Esophagus squamous epithelium (tissue), 5 donors: ENCODE data around the gene CPA5. TPM values are rescaled to one million over a fixed set of nuclear protein-coding genes. Genes with fewer than 3 reads are reported as not detected.
A peak's percentile ranks its signal among the peaks of the same experiment; 100 is the strongest.
"Not testable (repeated sequence)": the region's sequence is repeated elsewhere in the genome, so short reads cannot be mapped to it uniquely, and the experiment has no call there.

Experiments
- DNase-seq: peaks from one replicate; lab custom pipeline; 2025; lab: John Stamatoyannopoulos, UW
- H3K27ac ChIP-seq, 4 donors: fragments of 200-600 bp; sonication (generic); one replicate each; pipeline ENCODE4 v1.5.1; 2016 to 2019; ENCODE audit warnings: mild to moderate bottlenecking in 1 of 4
- H3K27me3 ChIP-seq, 4 donors: fragments of 200-600 bp; sonication (generic); 1 replicate in 3 of 4; 2 replicates in 1 of 4; pipeline versions ENCODE4 v1.5.1 to v1.6.0; 2017 to 2021; ENCODE audit warnings: antibody characterized with exemption in 1 of 4
- H3K36me3 ChIP-seq, 3 donors: fragments of 200-600 bp; sonication (generic); one replicate each; pipeline ENCODE4 v1.5.1; 2016 to 2019
- H3K4me1 ChIP-seq, 3 donors: fragments of 200-600 bp; sonication (generic); one replicate each; pipeline ENCODE4 v1.5.1; 2017 to 2019
- H3K4me3 ChIP-seq, 4 donors: fragments of 200-600 bp; sonication (generic); 1 replicate in 3 of 4; 2 replicates in 1 of 4; pipeline ENCODE4 v1.5.1; 2016 to 2019; ENCODE audit warnings: mild to moderate bottlenecking in 2 of 4, moderate library complexity in 1 of 4
- H3K9me3 ChIP-seq, 3 donors: fragments of 200-600 bp; sonication (generic); one replicate each; pipeline ENCODE4 v1.5.1; 2016 to 2019
- POLR2A ChIP-seq, 4 donors: fragments of 450-650 bp; IDR thresholded peaks; one replicate each; pipeline ENCODE4 v1.6.1; 2017; ENCODE audit warnings: antibody characterized with exemption in 4 of 4, mild to moderate bottlenecking in 4 of 4, moderate library complexity in 3 of 4
- WGBS, 2 donors: methylation state at CpG; one replicate each; pipeline ENCODE4 v1.1.5; 2018; 5-methylcytosine and 5-hydroxymethylcytosine counted together
- intact Hi-C: fragments of 100-400 bp; cut with DNase I; formaldehyde crosslinking; loops from one replicate; pipeline ENCODE4 v1.15.0; 2022
- total RNA-seq, 4 donors: library from RNA; depleted of rRNA; stranded (reverse); fragments of >200 nt; gene quantifications; one replicate each; pipeline ENCODE4 v1.1.0, GENCODE V29; 2016
- TF ChIP-seq, protein P1 (sequence below), 6 experiments: fragments of 450-650 bp in 4 of 6; fragments of 200-600 bp in 2 of 6; sonication (generic) in 2 of 6; IDR thresholded peaks; one replicate each; pipeline ENCODE4 v1.5.1; 2016 to 2019; ENCODE audit warnings: antibody characterized with exemption in 6 of 6, mild to moderate bottlenecking in 4 of 6, moderate library complexity in 4 of 6
- donor health status: DM: yes; HTN: yes; CAD: no.

Gene CPA5
- total RNA-seq, 4 donors from 2014 or later = not detected

DNA sequence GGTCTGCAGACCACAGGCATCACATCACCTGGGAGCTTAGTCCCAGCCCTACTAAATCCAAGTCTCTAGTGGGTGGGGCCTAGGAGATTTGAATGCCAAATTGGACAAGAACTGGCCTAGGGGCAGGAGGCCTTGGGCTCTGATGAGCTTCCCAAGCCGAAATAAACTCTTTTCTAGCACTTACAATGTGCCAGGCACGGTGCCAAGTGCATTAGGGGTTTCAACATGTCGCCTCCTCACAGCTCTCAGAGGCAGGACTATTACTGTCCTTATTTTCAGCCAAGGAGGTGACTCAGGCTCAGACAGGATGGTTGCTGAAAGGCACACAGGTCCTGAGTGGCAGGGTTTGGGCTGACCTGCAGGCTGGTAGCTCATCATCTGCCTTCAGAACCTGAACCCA lies 26.4 kb downstream of the CPA5 start:
- intact Hi-C loops = no loop called here
- H3K27me3 ChIP-seq = no peaks in the 10 kb centered on the region
- peaks cover 0 to 7% (median 0%) of the 10 kb centered on the region in 3 donors for H3K9me3 ChIP-seq
- 25% methylated on average over 2 of the region's 3 CpGs; no CpG with 5 or more reads in 1 of the 2 donors for WGBS, 2 donors
- H3K27ac ChIP-seq = peak overlapping the region; percentile 13 to 86 (median 45)
- no peaks in the 10 kb centered on the region for H3K36me3 ChIP-seq
- H3K4me3 ChIP-seq = no peak overlapping the region
- no peak for TF ChIP-seq POLR2A (IDR thresholded peaks at IDR 0.05)
- TF ChIP-seq, protein P1, sequence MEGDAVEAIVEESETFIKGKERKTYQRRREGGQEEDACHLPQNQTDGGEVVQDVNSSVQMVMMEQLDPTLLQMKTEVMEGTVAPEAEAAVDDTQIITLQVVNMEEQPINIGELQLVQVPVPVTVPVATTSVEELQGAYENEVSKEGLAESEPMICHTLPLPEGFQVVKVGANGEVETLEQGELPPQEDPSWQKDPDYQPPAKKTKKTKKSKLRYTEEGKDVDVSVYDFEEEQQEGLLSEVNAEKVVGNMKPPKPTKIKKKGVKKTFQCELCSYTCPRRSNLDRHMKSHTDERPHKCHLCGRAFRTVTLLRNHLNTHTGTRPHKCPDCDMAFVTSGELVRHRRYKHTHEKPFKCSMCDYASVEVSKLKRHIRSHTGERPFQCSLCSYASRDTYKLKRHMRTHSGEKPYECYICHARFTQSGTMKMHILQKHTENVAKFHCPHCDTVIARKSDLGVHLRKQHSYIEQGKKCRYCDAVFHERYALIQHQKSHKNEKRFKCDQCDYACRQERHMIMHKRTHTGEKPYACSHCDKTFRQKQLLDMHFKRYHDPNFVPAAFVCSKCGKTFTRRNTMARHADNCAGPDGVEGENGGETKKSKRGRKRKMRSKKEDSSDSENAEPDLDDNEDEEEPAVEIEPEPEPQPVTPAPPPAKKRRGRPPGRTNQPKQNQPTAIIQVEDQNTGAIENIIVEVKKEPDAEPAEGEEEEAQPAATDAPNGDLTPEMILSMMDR (IDR thresholded peaks at IDR 0.05) = no peak
- no peak for DNase-seq
- H3K4me1 ChIP-seq = peaks cover 15 to 65% (median 48%) of the 10 kb centered on the region in 3 donors

DNA sequence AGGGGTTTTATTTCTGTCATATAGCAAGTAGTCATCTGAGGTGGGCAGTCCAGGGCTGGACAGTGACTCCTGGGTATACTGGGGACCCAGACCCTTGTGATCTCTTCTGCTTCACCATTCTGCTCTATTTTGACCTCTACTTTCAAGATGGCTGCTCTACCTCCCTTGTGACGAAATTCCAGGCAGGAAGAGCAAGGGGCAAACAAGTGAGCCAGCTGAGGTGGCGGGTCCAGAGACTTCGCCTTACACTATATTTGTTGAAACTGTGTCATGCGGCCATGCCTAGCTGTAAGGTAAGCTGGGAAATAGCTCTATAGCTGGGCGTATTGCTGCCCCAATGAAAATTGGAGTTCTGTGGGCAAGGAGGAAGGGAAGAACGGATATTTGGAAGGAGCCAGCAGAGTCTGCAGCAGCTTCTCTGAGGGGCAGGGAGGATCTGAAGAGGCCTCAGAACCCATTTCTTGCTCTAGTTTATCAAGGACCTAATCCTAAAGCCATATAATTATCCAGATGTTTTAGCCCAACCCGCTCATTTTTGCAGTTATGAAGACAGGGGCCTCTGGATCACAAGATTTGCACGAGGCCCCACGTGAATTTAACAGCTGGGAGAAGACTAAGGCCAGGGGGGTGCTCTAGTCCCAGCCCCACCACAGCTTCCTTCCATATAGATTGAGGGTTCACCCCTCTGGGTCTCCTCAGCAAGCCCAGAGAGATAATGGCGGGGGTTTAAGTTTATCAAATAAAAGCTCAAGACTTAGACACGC lies 28.0 kb downstream of the CPA5 start:
- DNase-seq = no peak
- intact Hi-C loops = no loop called here
- Histone ChIP-seq H3K27me3 (no peaks in the 10 kb centered on the region), H3K27ac (peak overlapping the region; percentile 69 to 93 (median 86)), H3K36me3 (no peaks in the 10 kb centered on the region), H3K4me1 (peaks cover 15 to 65% (median 48%) of the 10 kb centered on the region in 3 donors), H3K9me3 (peaks cover 0 to 13% (median 0%) of the 10 kb centered on the region in 3 donors), H3K4me3 (no peak overlapping the region)
- TF ChIP-seq POLR2A (IDR thresholded peaks at IDR 0.05) = no peak
- TF ChIP-seq, protein P1 (IDR thresholded peaks at IDR 0.05) = no peak
- 86 to 88% methylated on average over 7 to 11 of the region's 11 CpGs for WGBS, 2 donors

DNA sequence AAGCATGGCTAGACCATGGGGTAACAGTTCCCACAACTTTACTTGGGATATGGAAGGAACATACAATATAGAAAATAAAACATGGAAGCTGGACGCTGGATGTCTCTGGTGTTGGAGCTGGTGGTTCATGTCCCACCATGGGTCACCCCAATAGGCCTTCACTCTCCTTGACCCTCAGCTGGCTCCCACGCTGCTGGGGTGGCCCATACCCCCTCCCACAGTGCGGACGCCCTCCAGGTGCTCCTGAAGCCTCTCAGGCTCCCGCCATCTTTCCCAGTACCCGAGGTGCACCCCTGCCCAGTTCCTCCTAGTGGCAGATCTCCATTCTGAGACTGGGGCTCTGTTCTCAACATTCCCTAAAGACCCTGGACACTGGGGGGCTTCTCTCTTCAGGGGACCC lies 29.9 kb downstream of the CPA5 start:
- H3K4me1 ChIP-seq = peaks cover 15 to 57% (median 40%) of the 10 kb centered on the region in 3 donors
- DNase-seq = no peak
- H3K4me3 ChIP-seq = no peak overlapping the region
- TF ChIP-seq POLR2A (IDR thresholded peaks at IDR 0.05) = no peak
- H3K27me3 ChIP-seq = no peaks in the 10 kb centered on the region
- peak overlapping the region; percentile 86 to 93 (median 87) for H3K27ac ChIP-seq
- intact Hi-C loops = no loop called here
- WGBS, 2 donors = 89 to 93% methylated on average over 6 of the region's 6 CpGs
- H3K9me3 ChIP-seq = peaks cover 0 to 13% (median 0%) of the 10 kb centered on the region in 3 donors
- H3K36me3 ChIP-seq = no peaks in the 10 kb centered on the region

DNA sequence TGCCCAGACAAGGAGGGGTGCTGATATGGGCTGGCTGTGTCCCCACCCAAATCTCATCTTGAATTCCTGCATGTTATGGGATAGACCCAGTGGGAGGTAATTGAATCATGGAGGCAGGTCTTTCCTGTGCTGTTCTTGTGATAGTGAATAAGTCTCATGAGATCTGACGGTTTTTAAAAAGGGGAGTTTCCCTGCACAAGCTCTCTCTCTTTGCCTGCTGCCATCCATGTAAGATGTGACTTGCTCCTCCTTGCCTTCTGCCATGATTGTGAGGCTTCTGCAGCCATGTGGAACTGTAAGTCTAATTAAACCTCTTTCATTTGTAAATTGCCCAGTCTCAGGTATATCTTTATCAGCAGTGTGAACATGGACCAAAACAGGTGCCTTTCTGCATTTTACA lies 31.8 kb downstream of the CPA5 start:
- H3K4me1 ChIP-seq = peaks cover 15 to 48% (median 23%) of the 10 kb centered on the region in 3 donors
- WGBS, 2 donors = 67 to 78% methylated on average over 1 of the region's 1 CpG
- H3K36me3 ChIP-seq, intact Hi-C loops, H3K27me3 ChIP-seq, H3K4me3 ChIP-seq, DNase-seq, H3K27ac ChIP-seq: not testable (repeated sequence)
- H3K9me3 ChIP-seq = peaks cover 0 to 13% (median 0%) of the 10 kb centered on the region in 3 donors

DNA sequence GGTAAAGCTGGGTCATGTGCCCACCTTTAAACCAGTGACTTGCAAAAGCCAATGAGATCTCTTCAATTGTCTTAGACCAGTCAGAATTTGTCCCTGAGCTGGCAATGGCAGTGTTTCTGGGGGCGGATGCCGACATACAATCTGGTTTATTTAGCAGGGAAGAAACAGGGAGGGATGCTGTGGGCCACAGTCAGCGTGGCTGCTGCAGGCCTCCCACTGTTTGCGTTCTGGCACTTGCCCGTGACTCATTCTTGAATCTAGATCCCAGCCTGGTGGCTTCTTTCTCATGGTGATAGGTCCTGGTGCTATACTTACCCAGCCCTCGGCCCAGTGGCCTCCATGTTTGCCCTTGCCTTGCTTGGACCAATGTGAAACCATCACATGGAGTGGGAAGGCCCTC lies 32.6 kb downstream of the CPA5 start:
- WGBS, 2 donors = 88 to 94% methylated on average over 4 to 6 of the region's 6 CpGs
- H3K4me1 ChIP-seq = peaks cover 15 to 41% (median 23%) of the 10 kb centered on the region in 3 donors
- TF ChIP-seq, protein P1 (IDR thresholded peaks at IDR 0.05) = no peak
- TF ChIP-seq POLR2A (IDR thresholded peaks at IDR 0.05) = no peak
- H3K9me3 ChIP-seq = peaks cover 0 to 13% (median 0%) of the 10 kb centered on the region in 3 donors
- intact Hi-C loops = no loop called here
- H3K4me3 ChIP-seq = no peak overlapping the region
- H3K27ac ChIP-seq = no peak overlapping the region
- H3K27me3 ChIP-seq = no peaks in the 10 kb centered on the region
- no peak for DNase-seq
- H3K36me3 ChIP-seq = no peaks in the 10 kb centered on the region

DNA sequence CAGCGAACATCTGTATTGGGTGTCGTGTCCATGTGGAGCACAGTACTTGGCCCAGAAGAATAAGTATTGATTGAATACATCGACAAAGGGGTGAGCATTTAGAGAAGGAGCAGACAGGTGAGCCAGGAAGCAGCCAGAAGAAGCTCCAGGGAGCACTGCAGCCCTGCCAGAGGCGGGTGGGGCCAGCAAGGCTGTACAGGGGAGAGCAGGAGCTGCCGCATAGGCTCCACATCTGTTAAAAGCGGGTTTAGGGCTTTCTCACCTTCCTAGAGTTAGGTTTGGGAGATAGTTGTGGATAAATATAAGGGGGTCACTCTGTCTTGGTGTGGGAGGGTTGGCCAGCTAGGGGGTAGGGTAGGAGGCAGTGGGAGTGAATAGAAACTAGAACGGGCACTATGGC lies 34.4 kb downstream of the CPA5 start:
- H3K9me3 ChIP-seq = peaks cover 0 to 13% (median 0%) of the 10 kb centered on the region in 3 donors
- TF ChIP-seq POLR2A (IDR thresholded peaks at IDR 0.05) = no peak
- TF ChIP-seq, protein P1 (IDR thresholded peaks at IDR 0.05) = no peak
- H3K27ac ChIP-seq = no peak overlapping the region
- no peaks in the 10 kb centered on the region for H3K36me3 ChIP-seq
- H3K4me1 ChIP-seq = peaks cover 4 to 23% (median 7%) of the 10 kb centered on the region in 3 donors
- no peak for DNase-seq
- intact Hi-C loops = no loop called here
- H3K4me3 ChIP-seq = no peak overlapping the region
- no peaks in the 10 kb centered on the region for H3K27me3 ChIP-seq
- 80 to 84% methylated on average over 6 to 7 of the region's 7 CpGs for WGBS, 2 donors
